IPS DF 4.7 (cell line): Measurements from ENCODE around the gene PJA1.

Experiments used
- DNase-seq: peaks from one replicate; pipeline ENCODE4 v3.0.0-alpha.2; 2013; ENCODE audit warnings: low spot score; ENCODE audit errors: extremely low read depth

PJA1 gene

GRCh38 chrX:69142788-69143469, 22.3 kb downstream of the PJA1 start:
- no peak for DNase-seq

DNA sequence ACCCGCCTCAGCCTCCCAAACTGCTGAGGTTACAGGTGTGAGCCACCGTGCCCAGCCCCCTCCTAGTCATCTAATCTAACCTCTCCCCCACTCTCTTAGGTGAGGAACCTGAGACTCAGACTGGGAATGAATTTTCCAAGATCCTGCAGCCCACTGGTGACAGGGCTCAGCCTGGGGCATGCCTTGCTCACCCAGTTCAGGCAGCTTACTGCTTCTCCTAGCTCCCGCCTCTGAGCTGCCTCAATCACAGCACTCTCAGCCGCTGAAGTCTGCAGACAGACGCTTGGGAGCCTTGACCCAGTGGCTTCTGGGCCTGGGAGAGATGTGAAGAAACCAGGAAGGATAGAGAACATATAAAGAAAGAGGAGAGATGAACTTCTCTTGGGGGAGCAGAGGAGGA, 24.4 kb downstream of the PJA1 start:
- no peak for DNase-seq

GRCh38 chrX:69139516-69139915, 25.7 kb downstream of the PJA1 start:
- DNase-seq, result no peak

DNA sequence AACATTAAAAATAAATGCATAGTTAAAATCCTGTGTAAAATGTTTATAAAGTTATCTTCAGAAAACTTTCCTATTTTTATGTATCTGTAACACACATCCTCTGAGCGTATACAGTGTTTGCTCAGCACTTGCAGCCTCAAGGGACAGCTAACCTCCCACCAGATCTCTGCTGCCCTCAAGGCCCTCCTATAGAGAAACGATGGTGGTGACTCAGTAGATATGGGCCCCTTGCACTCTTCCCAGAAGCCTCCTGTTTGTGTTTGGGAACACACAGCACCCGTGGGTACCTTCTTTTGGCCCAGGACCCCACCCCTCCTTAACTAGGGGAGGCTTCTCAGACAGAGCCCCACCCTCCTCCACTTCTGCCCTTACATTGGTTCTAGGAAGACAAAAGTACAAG, 26.7 kb downstream of the PJA1 start:
- DNase-seq, result no peak

GRCh38 chrX:69138118-69138390, 27.2 kb downstream of the PJA1 start:
- no peak for DNase-seq

DNA sequence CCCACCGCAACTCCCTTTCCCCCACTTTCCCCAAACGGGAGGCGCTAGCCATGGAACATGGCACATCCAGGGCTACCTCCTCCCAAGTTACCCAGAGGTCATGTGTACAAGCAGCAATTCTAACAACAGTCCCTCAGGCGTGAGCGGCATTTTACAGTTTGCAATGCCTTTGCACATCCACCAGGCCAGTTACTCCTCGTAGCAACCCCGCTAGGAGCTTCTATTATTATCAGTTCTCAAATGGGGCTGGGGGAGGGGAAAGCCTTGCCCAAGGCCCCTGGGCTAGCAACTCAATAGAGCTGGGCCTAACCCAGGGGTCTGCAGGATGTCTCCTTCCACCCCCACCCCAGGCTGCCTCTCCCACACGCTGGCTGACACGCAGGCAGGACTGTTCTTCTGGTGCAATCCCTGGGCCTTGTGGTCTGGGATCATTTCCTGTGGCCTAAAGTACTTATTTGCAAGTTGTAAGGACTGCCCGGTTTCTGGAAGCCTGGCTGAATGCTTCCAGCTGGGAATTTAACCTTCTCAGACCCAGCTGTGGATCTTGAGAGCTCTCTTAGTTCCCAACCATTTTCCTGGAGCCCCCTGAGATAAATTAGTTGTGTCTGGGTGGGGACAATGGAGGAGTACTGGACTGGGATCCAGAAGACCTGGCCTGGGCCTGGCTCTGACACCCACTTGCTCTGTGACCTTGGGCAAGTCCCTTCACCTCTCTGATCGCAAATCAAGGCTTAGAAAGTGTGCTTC, 27.7 kb downstream of the PJA1 start:
- no peak for DNase-seq

- DNase-seq, result no peak
Observed at GRCh38 chrX:69136546-69137331, 28.5 kb downstream of the PJA1 start.

GRCh38 chrX:69133921-69134542, 31.2 kb downstream of the PJA1 start:
- peak; percentile 41 for DNase-seq

GRCh38 chrX:69131886-69132285, 33.4 kb downstream of the PJA1 start:
- no peak for DNase-seq

- no peak for DNase-seq
Observed at GRCh38 chrX:69130439-69130838, 34.8 kb downstream of the PJA1 start.

- DNase-seq, result no peak
Observed at GRCh38 chrX:69128588-69128987, 36.7 kb downstream of the PJA1 start.

- DNase-seq, result no peak
Observed at GRCh38 chrX:69127466-69127865, 37.8 kb downstream of the PJA1 start.

- no peak for DNase-seq
Observed at GRCh38 chrX:69126642-69127041, 38.6 kb downstream of the PJA1 start.

DNA sequence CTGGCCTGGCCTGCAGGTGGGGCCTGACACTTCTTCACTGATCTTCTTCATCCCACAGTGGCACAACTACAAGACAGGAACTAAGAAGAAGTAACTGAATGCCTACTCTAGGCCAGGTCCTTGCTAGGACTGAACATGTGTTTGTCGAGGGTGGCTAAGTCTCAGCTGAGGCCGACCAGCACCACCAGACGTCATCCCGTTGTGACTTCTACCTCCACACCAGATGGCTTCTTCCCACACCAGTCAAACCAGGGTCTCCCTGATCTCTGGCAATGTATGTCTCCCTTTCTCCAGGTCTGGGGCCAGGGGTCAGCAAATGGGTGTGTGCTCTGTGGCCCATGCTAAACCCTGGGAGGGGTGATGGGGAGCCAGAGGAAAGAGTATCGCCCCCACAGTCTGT, 40.2 kb downstream of the PJA1 start:
- no peak for DNase-seq

GRCh38 chrX:69124108-69124507, 41.1 kb downstream of the PJA1 start:
- no peak for DNase-seq

DNA sequence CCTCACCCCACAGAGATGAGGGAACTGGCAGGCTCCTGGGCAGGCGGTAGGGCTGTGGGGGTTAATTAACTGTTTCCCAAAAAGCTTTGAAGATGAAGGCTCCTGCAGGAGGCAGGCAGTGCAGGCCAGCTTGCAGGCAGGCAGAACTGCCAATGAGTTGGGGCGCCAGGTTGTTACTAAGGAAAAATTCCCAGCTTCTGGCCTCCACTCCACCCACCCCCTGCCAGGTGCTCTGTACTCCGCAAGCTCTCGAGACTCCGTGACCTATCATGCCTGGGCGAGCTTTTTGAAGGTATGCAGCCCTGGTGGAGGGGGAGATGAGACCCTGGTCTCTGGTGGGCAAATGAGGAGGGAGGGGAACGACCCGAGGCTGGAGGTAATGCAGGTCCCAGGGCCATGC, 41.8 kb downstream of the PJA1 start:
- DNase-seq, result no peak

DNA sequence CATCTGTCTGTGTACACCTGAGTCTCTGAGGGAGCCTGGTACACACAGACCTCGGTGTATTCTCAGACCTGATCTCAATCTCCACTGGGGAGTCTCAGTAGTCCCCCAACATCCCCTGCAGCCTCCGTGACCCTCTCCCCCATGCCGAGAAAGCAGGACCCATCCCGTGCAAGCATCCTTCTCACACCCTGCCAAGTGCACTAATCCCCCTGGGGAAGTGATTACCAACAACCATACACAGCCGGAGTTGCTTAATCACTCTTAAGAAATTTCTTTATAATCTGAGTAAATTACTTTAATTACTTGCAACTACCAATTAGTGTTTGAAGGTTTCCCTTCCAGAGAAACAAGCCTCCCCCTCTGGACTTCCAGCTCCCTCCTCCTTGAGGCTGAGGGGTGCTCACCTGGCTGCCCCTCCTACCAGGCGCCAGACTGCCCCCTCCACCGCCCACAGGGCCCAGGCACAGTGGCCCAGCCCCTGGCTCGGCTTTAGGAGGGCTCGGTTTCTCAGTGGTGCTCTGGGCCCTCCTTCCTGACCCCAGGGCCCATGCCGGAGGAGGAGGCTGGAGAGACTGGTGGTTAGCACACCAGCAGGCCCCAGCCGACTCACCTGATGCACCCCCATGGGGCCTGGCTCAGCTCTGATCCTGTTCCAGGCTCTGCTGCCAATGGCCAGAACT, 43.8 kb downstream of the PJA1 start:
- DNase-seq, result no peak

DNA sequence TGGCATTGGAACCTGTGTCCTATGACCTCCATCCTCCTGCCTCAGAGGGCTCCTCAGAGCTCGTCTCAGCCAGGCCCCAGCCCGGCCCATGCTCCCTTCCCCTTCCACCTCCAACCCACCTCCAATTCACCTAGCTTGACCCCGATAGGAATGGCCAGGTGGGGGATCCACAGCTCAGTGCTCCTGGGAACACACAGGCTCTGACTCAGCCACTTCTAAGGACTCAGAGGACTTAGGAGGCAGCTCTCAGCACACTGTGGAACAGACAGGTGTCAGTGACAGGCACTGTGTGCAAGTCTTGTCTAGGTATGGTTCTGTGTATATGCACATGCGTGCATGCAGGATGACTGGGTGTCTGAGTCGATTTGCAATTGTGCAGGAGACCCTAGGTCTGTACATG, 44.8 kb downstream of the PJA1 start:
- DNase-seq, result no peak

- DNase-seq, result no peak
Observed at GRCh38 chrX:69119122-69119521, 46.1 kb downstream of the PJA1 start.

- no peak for DNase-seq
Observed at GRCh38 chrX:69117876-69118526, 47.3 kb downstream of the PJA1 start.

DNA sequence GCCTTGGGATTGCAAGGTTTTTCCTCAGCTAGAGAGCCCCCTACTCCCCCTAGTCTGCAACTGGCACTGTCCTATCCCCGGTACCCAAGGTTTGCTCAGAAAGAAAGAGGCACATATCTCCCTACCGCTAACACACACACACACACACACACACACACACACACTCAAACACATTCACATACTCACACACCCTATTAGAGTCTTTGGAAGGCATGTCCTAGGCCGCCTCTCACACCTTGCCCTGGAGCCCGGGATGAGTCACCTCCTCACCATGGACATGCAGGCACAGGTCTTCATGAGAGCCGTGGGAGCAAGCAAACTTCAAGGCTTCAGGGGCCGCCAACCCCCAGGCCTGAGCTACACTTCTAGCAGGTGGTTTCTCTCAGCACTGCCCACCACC, 49.2 kb downstream of the PJA1 start:
- DNase-seq, result no peak
